GM06990 (cell line): ENCODE data around the gene CAPZA2.
A peak's percentile ranks its signal among the peaks of the same experiment; 100 is the strongest.

Experiments
- DNase-seq: peaks from one replicate; pipeline ENCODE4 v3.0.0-alpha.2; 2011; ENCODE audit not compliant: insufficient read length; ENCODE audit errors: extremely low read depth
- H3K27me3 ChIP-seq: replicated peaks from 2 replicates; pipeline ENCODE4 v1.6.0; 2011; ENCODE audit warnings: low read length; ENCODE audit not compliant: control insufficient read depth, insufficient read depth
- H3K36me3 ChIP-seq: 2 replicates; pipeline ENCODE4 v1.5.1; 2011; ENCODE audit warnings: low read length; ENCODE audit not compliant: control insufficient read depth, insufficient read depth
- H3K4me3 ChIP-seq: replicated peaks from 2 replicates; pipeline ENCODE4 v1.5.1; 2011; ENCODE audit warnings: low read depth, mild to moderate bottlenecking, control low read depth, low read length
- CTCF ChIP-seq: IDR thresholded peaks from 2 replicates; pipeline ENCODE4 v1.5.1; 2011; ENCODE audit warnings: low read length, control low read depth, mild to moderate bottlenecking, inconsistent platforms; ENCODE audit not compliant: insufficient read depth, poor library complexity, severe bottlenecking

Gene CAPZA2

GRCh38 chr7:116948934-116949333 is 86.5 kb downstream of the CAPZA2 start:
- DNase-seq: no peak
- no peaks in the 10 kb centered on the region for H3K36me3 ChIP-seq
- no peak for TF ChIP-seq CTCF
- H3K4me3 ChIP-seq: no peak overlapping the region
- no peaks in the 10 kb centered on the region for H3K27me3 ChIP-seq

GRCh38 chr7:116949941-116950801 is 87.8 kb downstream of the CAPZA2 start:
- no peak for TF ChIP-seq CTCF
- Histone ChIP-seq H3K36me3 (no peaks in the 10 kb centered on the region), H3K27me3 (no peaks in the 10 kb centered on the region), H3K4me3 (no peak overlapping the region)
- no peak for DNase-seq

GRCh38 chr7:116950889-116951351 is 88.5 kb downstream of the CAPZA2 start:
- no peak overlapping the region for H3K4me3 ChIP-seq

GRCh38 chr7:116951366-116952292 is 89.2 kb downstream of the CAPZA2 start:
- DNase-seq: no peak
- no peak overlapping the region for H3K4me3 ChIP-seq
- no peaks in the 10 kb centered on the region for H3K36me3 ChIP-seq
- H3K27me3 ChIP-seq: no peaks in the 10 kb centered on the region
- TF ChIP-seq CTCF: no peak

More at GRCh38 chr7:116950889-116951351, 88.5 kb downstream of the CAPZA2 start:
- Histone ChIP-seq H3K27me3 (no peaks in the 10 kb centered on the region), H3K36me3 (no peaks in the 10 kb centered on the region)
- no peak for DNase-seq
- TF ChIP-seq CTCF: no peak

- Histone ChIP-seq H3K27me3 (no peaks in the 10 kb centered on the region), H3K36me3 (no peaks in the 10 kb centered on the region), H3K4me3 (peak overlapping the region; percentile 93)
- TF ChIP-seq CTCF: no peak
- no peak for DNase-seq
Observed at GRCh38 chr7:116952635-116953371, 90.4 kb downstream of the CAPZA2 start.
